PFSK-1 (cell line): ENCODE results near the gene KRTAP5-7.

Experiments
- FOXP2 ChIP-seq: optimal IDR thresholded peaks from 2 replicates; pipeline ENCODE3; 2011; ENCODE audit warnings: borderline replicate concordance, control low read depth, inconsistent platforms; ENCODE audit not compliant: insufficient read depth; ENCODE audit errors: extremely low read length, extremely low read depth
- POLR2AphosphoS5 ChIP-seq: IDR thresholded peaks from 2 replicates; pipeline ENCODE4 v1.6.1; 2012; ENCODE audit warnings: low read depth, mild to moderate bottlenecking, control low read depth, low read length, moderate library complexity
- REST ChIP-seq, 2 experiments: IDR thresholded peaks; 2 replicates each; pipeline versions ENCODE4 v1.6.1 to v1.8.0; 2011 to 2012; ENCODE audit warnings: low read depth in 2 of 2, low read length in 2 of 2, control low read depth in 1 of 2, inconsistent platforms in 1 of 2, mild to moderate bottlenecking in 1 of 2, moderate library complexity in 1 of 2; ENCODE audit not compliant: insufficient read depth in 1 of 2
- SIN3A ChIP-seq: IDR thresholded peaks from 2 replicates; pipeline ENCODE4 v1.6.1; 2012; ENCODE audit warnings: mild to moderate bottlenecking, low read length, moderate library complexity, borderline replicate concordance; ENCODE audit not compliant: insufficient read depth
- TAF1 ChIP-seq: IDR thresholded peaks from 2 replicates; pipeline ENCODE4 v1.6.1; 2012; ENCODE audit warnings: low read length, control low read depth, borderline replicate concordance; ENCODE audit not compliant: insufficient read depth

Gene KRTAP5-7

GRCh38 chr11:71545405-71545966, 18.4 kb downstream of the KRTAP5-7 start:
- TF ChIP-seq POLR2AphosphoS5 (no peak), TAF1 (no peak), REST (IDR thresholded peaks at IDR 0.05; ENCODE audit: insufficient read depth in 1 of 2, low read depth in 2 of 2, low read length in 2 of 2) (no peak), FOXP2 (no peak), SIN3A (no peak)

GRCh38 chr11:71548120-71548519, 21.1 kb downstream of the KRTAP5-7 start, which contains the start of gene KRTAP5-9:
Gene KRTAP5-9 (plus strand): TSS chr11:71548420. CDS start chr11:71548658, 238 bp downstream.
- TF ChIP-seq TAF1 = no peak

GRCh38 chr11:71548716-71549151, 21.7 kb downstream of the KRTAP5-7 start:
- TF ChIP-seq REST (IDR thresholded peaks at IDR 0.05; ENCODE audit: insufficient read depth in 1 of 2, low read depth in 2 of 2, low read length in 2 of 2) (no peak), TAF1 (no peak), SIN3A (no peak), FOXP2 (no peak), POLR2AphosphoS5 (no peak)

- TF ChIP-seq REST (IDR thresholded peaks at IDR 0.05; ENCODE audit: insufficient read depth in 1 of 2, low read depth in 2 of 2, low read length in 2 of 2) (no peak), POLR2AphosphoS5 (no peak), TAF1 (no peak), SIN3A (no peak), FOXP2 (no peak)
Observed at GRCh38 chr11:71551711-71552110, 24.6 kb downstream of the KRTAP5-7 start.

GRCh38 chr11:71554996-71555395, 27.9 kb downstream of the KRTAP5-7 start:
- TF ChIP-seq FOXP2 (no peak), SIN3A (no peak), POLR2AphosphoS5 (no peak), TAF1 (no peak), REST (IDR thresholded peaks at IDR 0.05; ENCODE audit: insufficient read depth in 1 of 2, low read depth in 2 of 2, low read length in 2 of 2) (no peak)
